A549 (cell line): ENCODE measurements around the gene ZNF574. TPM values are rescaled to one million over a fixed set of nuclear protein-coding genes. Genes with fewer than 3 reads are reported as not detected.
A peak's percentile ranks its signal among the peaks of the same experiment; 100 is the strongest.

ENCODE experiments used
- ATAC-seq, 2 experiments: fragments of 200-7000 bp in 1 of 2; fragments of >200 bp in 1 of 2; cut with Nextera tagmentation in 1 of 2; cut with Tn5 transposase in 1 of 2; 3 replicates each; pipeline versions ENCODE4 v1.8.0 to v1.9.1; 2018 to 2020; ENCODE audit warnings: mild to moderate bottlenecking in 1 of 2, moderate library complexity in 1 of 2
- CTCF ChIA-PET: fragments of 300-600 bp; sonication (Branson Sonifier 250); formaldehyde crosslinking; extraction: SDS; loops from one replicate; lab custom pipeline; 2021; ENCODE audit warnings: antibody characterized with exemption, inconsistent platforms; lab: Yijun Ruan, JAX
- POLR2A ChIA-PET: fragments of 350-600 bp; formaldehyde crosslinking; extraction: SDS; loops from one replicate; lab custom pipeline; 2021; ENCODE audit warnings: antibody characterized with exemption, inconsistent platforms; lab: Yijun Ruan, JAX
- DNase-seq, 2 experiments: peaks; one replicate each; pipeline versions ENCODE4 v3.0.0 to v3.0.0-alpha.2; 2011 to 2016; ENCODE audit warnings: low read depth in 1 of 2, low spot score in 1 of 2
- FAIRE-seq: peaks from 2 replicates; lab custom pipeline; 2011; peaks lifted over from hg19 to GRCh38; lab: Jason Lieb, UNC
- H3K27ac ChIP-seq, 2 experiments: fragments of >200 bp; sonication (Bioruptor Twin); formaldehyde crosslinking; 3 replicates each; pipeline ENCODE4 v1.5.1; 2016 to 2017
- H3K4me1 ChIP-seq: fragments of >200 bp; sonication (Bioruptor Twin); formaldehyde crosslinking; 3 replicates; pipeline ENCODE4 v1.6.1; 2016
- H3K4me2 ChIP-seq: fragments of >200 bp; sonication (Bioruptor Twin); formaldehyde crosslinking; 3 replicates; pipeline ENCODE4 v1.6.1; 2016
- H3K4me3 ChIP-seq: fragments of >200 bp; sonication (Bioruptor Twin); formaldehyde crosslinking; 3 replicates; pipeline ENCODE4 v1.5.1; 2016
- H3K9me3 ChIP-seq: fragments of >200 bp; sonication (Bioruptor Twin); formaldehyde crosslinking; 3 replicates; pipeline ENCODE4 v1.6.1; 2016
- CEBPB ChIP-seq, 2 experiments: fragments of >200 bp in 1 of 2; sonication (Bioruptor Twin) in 1 of 2; formaldehyde crosslinking in 1 of 2; IDR thresholded peaks; 2 replicates each; pipeline ENCODE4 v1.6.1; 2012 to 2016
- ESRRA ChIP-seq: fragments of 150-350 bp; IDR thresholded peaks from 2 replicates; pipeline ENCODE4 v1.6.1; 2014; ENCODE audit warnings: mild to moderate bottlenecking, low read length, borderline replicate concordance
- FOSB ChIP-seq: fragments of 250-450 bp; sonication (Bioruptor Pico); IDR thresholded peaks from 2 replicates; pipeline ENCODE4 v1.5.0; 2020; ENCODE audit warnings: mild to moderate bottlenecking, moderate library complexity
- FOSL2 ChIP-seq, 2 experiments: fragments of 450-650 bp in 1 of 2; fragments of >200 bp in 1 of 2; sonication (Bioruptor Twin) in 1 of 2; formaldehyde crosslinking; IDR thresholded peaks; 2 replicates each; pipeline versions ENCODE4 v1.5.0 to v1.6.1; 2016 to 2020; ENCODE audit warnings: mild to moderate bottlenecking in 1 of 2, moderate library complexity in 1 of 2
- FOXS1 ChIP-seq: fragments of 250-450 bp; sonication (Bioruptor Pico); IDR thresholded peaks from 2 replicates; pipeline ENCODE4 v1.5.0; 2020; ENCODE audit warnings: mild to moderate bottlenecking, moderate library complexity
- GATA3 ChIP-seq: IDR thresholded peaks from 2 replicates; pipeline ENCODE4 v1.6.1; 2012; ENCODE audit warnings: borderline replicate concordance
- HDAC2 ChIP-seq: fragments of 200-600 bp; sonication (generic); IDR thresholded peaks from 2 replicates; pipeline ENCODE4 v1.6.1; 2016
- HOXB5 ChIP-seq: fragments of 250-450 bp; sonication (Bioruptor Pico); IDR thresholded peaks from 2 replicates; pipeline ENCODE4 v1.5.0; 2020; ENCODE audit warnings: mild to moderate bottlenecking, moderate library complexity
- JUNB ChIP-seq: fragments of >200 bp; sonication (Bioruptor Twin); formaldehyde crosslinking; IDR thresholded peaks from 2 replicates; pipeline ENCODE4 v1.6.1; 2016
- KDM1A ChIP-seq: fragments of 200-600 bp; sonication (generic); IDR thresholded peaks from 2 replicates; pipeline ENCODE4 v1.6.1; 2016; ENCODE audit warnings: low read depth, mild to moderate bottlenecking
- KDM5A ChIP-seq: fragments of 200-600 bp; sonication (generic); IDR thresholded peaks from 2 replicates; pipeline ENCODE4 v1.6.1; 2016; ENCODE audit warnings: antibody characterized with exemption, mild to moderate bottlenecking
- MAFK ChIP-seq: fragments of 450-650 bp; IDR thresholded peaks from 2 replicates; pipeline ENCODE4 v1.6.1; 2014; ENCODE audit not compliant: partially characterized antibody
- MYC ChIP-seq: IDR thresholded peaks from 2 replicates; pipeline ENCODE4 v1.6.1; 2012; ENCODE audit warnings: mild to moderate bottlenecking, inconsistent platforms, low read length, improper control_type of control experiment, borderline replicate concordance
- NPAS2 ChIP-seq: fragments of 250-450 bp; sonication (Bioruptor Pico); IDR thresholded peaks from 2 replicates; pipeline ENCODE4 v1.8.0; 2022; ENCODE audit warnings: mild to moderate bottlenecking, moderate library complexity, borderline replicate concordance
- PHF8 ChIP-seq: fragments of 200-600 bp; sonication (generic); IDR thresholded peaks from 2 replicates; pipeline ENCODE4 v1.6.1; 2016; ENCODE audit warnings: low read depth, mild to moderate bottlenecking, antibody characterized with exemption, moderate library complexity, borderline replicate concordance
- RAD21 ChIP-seq, 2 experiments: fragments of >200 bp in 1 of 2; sonication (Bioruptor Twin) in 1 of 2; formaldehyde crosslinking in 1 of 2; IDR thresholded peaks in 1 of 2; conservative IDR thresholded peaks in 1 of 2; 2 replicates in 1 of 2; 3 replicates in 1 of 2; pipeline ENCODE4 v1.6.1; 2012 to 2018; ENCODE audit warnings: inconsistent platforms in 1 of 2
- RNF2 ChIP-seq: fragments of 200-600 bp; sonication (generic); IDR thresholded peaks from 2 replicates; pipeline ENCODE4 v1.6.1; 2016; ENCODE audit warnings: low read depth, mild to moderate bottlenecking, antibody characterized with exemption, moderate library complexity, borderline replicate concordance
- SMC3 ChIP-seq: fragments of >200 bp; sonication (Bioruptor Twin); formaldehyde crosslinking; IDR thresholded peaks from 3 replicates; pipeline ENCODE4 v1.6.1; 2018; ENCODE audit warnings: inconsistent platforms
- SREBF2 ChIP-seq: fragments of 450-650 bp; IDR thresholded peaks from 2 replicates; pipeline ENCODE4 v1.6.1; 2014; ENCODE audit warnings: mild to moderate bottlenecking, moderate library complexity
- TFCP2L1 ChIP-seq: fragments of 250-450 bp; sonication (Bioruptor Pico); IDR thresholded peaks from 2 replicates; pipeline ENCODE4 v1.5.0; 2021; ENCODE audit warnings: mild to moderate bottlenecking
- ZC3H11A ChIP-seq: fragments of 450-650 bp; IDR thresholded peaks from 2 replicates; pipeline ENCODE4 v1.6.1; 2014; ENCODE audit warnings: antibody characterized with exemption, mild to moderate bottlenecking
- ZFP36 ChIP-seq: fragments of 450-650 bp; IDR thresholded peaks from 2 replicates; pipeline ENCODE4 v1.6.1; 2014; ENCODE audit warnings: borderline replicate concordance; ENCODE audit not compliant: partially characterized antibody
- ZSCAN20 ChIP-seq: fragments of 250-450 bp; sonication (Bioruptor Pico); IDR thresholded peaks from 2 replicates; pipeline ENCODE4 v1.8.0; 2022; ENCODE audit warnings: mild to moderate bottlenecking, moderate library complexity
- WGBS: methylation state at CpG from one replicate; pipeline ENCODE4 v1.1.6; 2017; ENCODE audit errors: missing lambda C conversion rate; 5-methylcytosine and 5-hydroxymethylcytosine counted together
- polyA plus RNA-seq, 4 experiments: library from polyadenylated mRNA; depleted of rRNA in 3 of 4; stranded (reverse); fragments of >200 nt; fragmentation: RNase III in 1 of 4; extraction: RNeasy Plus Mini Kit Qiagen cat#74134 plus additional on column Dnase treatment in 1 of 4; gene quantifications; 2 replicates in 3 of 4; 3 replicates in 1 of 4; pipeline ENCODE4 v1.2.3, GENCODE V29; 2011 to 2017
- TF ChIP-seq, protein P1 (sequence below): fragments of >200 bp; sonication (Bioruptor Twin); formaldehyde crosslinking; IDR thresholded peaks from 3 replicates; pipeline ENCODE4 v1.5.1; 2016
- TF ChIP-seq, protein P2 (sequence below): fragments of 250-450 bp; sonication (Bioruptor Pico); IDR thresholded peaks from 2 replicates; pipeline ENCODE4 v1.5.0; 2020; ENCODE audit warnings: low read depth, mild to moderate bottlenecking, moderate library complexity
- TF ChIP-seq, protein P3 (sequence below): fragments of >200 bp; sonication (Bioruptor Twin); formaldehyde crosslinking; IDR thresholded peaks from 3 replicates; pipeline ENCODE4 v1.6.1; 2016
- TF ChIP-seq, protein P4 (sequence below): fragments of >200 bp; sonication (Bioruptor Twin); formaldehyde crosslinking; IDR thresholded peaks from 2 replicates; pipeline ENCODE4 v1.6.1; 2016

The ZNF574 gene
- polyA plus RNA-seq, 2 of the 4 experiments (the other 2 are of a cell fraction), result 11.3 to 21.8 TPM

DNA sequence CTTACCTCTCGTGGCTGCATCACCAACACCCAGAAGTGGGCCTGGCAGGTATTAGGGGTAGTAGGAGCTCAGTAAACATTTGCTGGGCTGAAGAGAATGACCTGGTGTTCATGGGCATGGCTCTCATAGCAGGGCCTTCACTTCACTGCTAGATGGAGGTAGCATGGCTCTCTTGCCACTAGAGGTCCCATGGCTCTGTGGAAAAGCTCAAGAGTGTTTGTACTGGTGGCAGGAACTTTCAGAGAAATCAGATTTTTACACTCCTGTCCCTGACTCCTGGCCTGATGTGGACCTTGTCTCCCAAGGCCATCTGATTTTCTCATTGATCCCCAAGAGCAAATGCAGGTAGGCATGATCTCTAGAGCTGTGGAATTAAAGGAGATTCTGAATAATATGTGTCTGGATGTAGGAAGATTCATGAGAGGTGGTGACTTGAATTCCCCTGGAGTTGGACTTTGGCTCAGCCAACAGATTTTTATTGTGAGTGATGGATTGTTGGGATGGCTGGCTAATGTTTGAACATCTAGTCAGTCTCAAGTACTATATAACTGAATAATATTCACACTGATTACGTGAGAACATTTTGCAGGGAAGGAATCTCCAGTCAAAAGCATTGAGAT is 5.7 kb downstream of the ZNF574 start:
- ChIA-PET CTCF (interaction anchor here (0.8 to 6.8 kb wide), 35 partner anchors 11 to 369 kb away, joined by 3 to 78 read pairs (median 5); partner anchors contain the start of gene POU2F2), POLR2A (interaction anchor here (0.5 to 0.7 kb wide), 2 partner anchors 62 to 896 kb away, joined by 3 to 4 read pairs; no protein-coding TSS in a partner anchor)
- ATAC-seq (peak; percentile 88 to 92), FAIRE-seq (peak; percentile 98), DNase-seq (peak; percentile 82 to 95)
- Histone ChIP-seq H3K27ac (no peak overlapping the region), H3K9me3 (no peaks in the 10 kb centered on the region), H3K4me1 (peaks cover 26% of the 10 kb centered on the region), H3K4me2 (peak overlapping the region; percentile 1; the same call in 1 of the 3 replicates), H3K4me3 (no peak overlapping the region)
- WGBS, result 74% methylated on average over 2 of the region's 2 CpGs
- 0 out of 2 replicates have a peak, but pooled peaks have one; percentile 43 for TF ChIP-seq TFCP2L1 (CRISPR knock-in tag)
- TF ChIP-seq KDM5A, result no peak
- no peak for TF ChIP-seq FOSB (CRISPR knock-in tag)
- TF ChIP-seq, protein P1, sequence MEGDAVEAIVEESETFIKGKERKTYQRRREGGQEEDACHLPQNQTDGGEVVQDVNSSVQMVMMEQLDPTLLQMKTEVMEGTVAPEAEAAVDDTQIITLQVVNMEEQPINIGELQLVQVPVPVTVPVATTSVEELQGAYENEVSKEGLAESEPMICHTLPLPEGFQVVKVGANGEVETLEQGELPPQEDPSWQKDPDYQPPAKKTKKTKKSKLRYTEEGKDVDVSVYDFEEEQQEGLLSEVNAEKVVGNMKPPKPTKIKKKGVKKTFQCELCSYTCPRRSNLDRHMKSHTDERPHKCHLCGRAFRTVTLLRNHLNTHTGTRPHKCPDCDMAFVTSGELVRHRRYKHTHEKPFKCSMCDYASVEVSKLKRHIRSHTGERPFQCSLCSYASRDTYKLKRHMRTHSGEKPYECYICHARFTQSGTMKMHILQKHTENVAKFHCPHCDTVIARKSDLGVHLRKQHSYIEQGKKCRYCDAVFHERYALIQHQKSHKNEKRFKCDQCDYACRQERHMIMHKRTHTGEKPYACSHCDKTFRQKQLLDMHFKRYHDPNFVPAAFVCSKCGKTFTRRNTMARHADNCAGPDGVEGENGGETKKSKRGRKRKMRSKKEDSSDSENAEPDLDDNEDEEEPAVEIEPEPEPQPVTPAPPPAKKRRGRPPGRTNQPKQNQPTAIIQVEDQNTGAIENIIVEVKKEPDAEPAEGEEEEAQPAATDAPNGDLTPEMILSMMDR, result peak; percentile 70
- no peak for TF ChIP-seq ZC3H11A
- TF ChIP-seq, protein P2, sequence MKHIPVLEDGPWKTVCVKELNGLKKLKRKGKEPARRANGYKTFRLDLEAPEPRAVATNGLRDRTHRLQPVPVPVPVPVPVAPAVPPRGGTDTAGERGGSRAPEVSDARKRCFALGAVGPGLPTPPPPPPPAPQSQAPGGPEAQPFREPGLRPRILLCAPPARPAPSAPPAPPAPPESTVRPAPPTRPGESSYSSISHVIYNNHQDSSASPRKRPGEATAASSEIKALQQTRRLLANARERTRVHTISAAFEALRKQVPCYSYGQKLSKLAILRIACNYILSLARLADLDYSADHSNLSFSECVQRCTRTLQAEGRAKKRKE (CRISPR knock-in tag), result no peak
- no peak for TF ChIP-seq FOXS1
- no peak for TF ChIP-seq PHF8
- no peak for TF ChIP-seq ZSCAN20 (CRISPR knock-in tag)
- TF ChIP-seq JUNB, result no peak
- TF ChIP-seq SMC3, result no peak
- TF ChIP-seq KDM1A, result no peak
- TF ChIP-seq HDAC2, result no peak
- peak; percentile 52 to 61; a peak in 3 of 5 replicates for TF ChIP-seq RAD21 (conservative IDR thresholded peaks at IDR 0.05 in 1 of 2, IDR thresholded peaks at IDR 0.05 in 1 of 2)

DNA sequence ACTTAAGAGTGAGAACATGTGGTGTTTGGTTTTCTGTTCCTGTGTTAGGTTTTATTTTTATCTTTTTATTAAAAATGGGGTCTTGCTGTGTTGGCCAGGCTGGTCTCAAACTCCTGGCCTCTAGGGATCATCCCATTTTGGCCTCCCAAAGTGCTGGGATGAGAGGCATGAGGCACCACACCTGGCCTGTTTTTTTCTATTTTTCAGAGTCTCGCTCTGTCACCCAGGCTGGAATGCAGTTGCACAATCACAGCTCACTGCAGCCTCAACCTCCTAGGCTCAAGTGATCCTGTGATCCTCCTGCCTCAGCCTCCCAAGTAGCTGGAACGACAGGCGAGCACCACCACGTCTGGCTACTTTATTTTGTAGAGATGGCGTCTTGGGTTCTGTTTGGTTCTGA is 7.6 kb downstream of the ZNF574 start:
- CTCF ChIA-PET, result interaction anchor here (0.6 to 2.5 kb wide), 10 partner anchors 10 to 254 kb away, joined by 3 to 13 read pairs (median 4); partner anchors contain the start of gene POU2F2
- FAIRE-seq (peak; percentile 98), DNase-seq (no peak), ATAC-seq (no peak)
- H3K4me3 ChIP-seq, result no peak overlapping the region
- POLR2A ChIA-PET, result no interaction called here
- no peak overlapping the region for H3K4me2 ChIP-seq
- no peaks in the 10 kb centered on the region for H3K9me3 ChIP-seq
- 93% methylated on average over 5 of the region's 5 CpGs for WGBS
- peaks cover 17% of the 10 kb centered on the region for H3K4me1 ChIP-seq
- TF ChIP-seq, protein P3, sequence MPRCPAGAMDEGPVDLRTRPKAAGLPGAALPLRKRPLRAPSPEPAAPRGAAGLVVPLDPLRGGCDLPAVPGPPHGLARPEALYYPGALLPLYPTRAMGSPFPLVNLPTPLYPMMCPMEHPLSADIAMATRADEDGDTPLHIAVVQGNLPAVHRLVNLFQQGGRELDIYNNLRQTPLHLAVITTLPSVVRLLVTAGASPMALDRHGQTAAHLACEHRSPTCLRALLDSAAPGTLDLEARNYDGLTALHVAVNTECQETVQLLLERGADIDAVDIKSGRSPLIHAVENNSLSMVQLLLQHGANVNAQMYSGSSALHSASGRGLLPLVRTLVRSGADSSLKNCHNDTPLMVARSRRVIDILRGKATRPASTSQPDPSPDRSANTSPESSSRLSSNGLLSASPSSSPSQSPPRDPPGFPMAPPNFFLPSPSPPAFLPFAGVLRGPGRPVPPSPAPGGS, result no peak
- TF ChIP-seq MYC, result no peak
- peak; percentile 53 to 87; a peak in 3 of 4 replicates for TF ChIP-seq CEBPB (IDR thresholded peaks at IDR 0.05)
- no peak for TF ChIP-seq MAFK
- no peak overlapping the region for H3K27ac ChIP-seq

DNA sequence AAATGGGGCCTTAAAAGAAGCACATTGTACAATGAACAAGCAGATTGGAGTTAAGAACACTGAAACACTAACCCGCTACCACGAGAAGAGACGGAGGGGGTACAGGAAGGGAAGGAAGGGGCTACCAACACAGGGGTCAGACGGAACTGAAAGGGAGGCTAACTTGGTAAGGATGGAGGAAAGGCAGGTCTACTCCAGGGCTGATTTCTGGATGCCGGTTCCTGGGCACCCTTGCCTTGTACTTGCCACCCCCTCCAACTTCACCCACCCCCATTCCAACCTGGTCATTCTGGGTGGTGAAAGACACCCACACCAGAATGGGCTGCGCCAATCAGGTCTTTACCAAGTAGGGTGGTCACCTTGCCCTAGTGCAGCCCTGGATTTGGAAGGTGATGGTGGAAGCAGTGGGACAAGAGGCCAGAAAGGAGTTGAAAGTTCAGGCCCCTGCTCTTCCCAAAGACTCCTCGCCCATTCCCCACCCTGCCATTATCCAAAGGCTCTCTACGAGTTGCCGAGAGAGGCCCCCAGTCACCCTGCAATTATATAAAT is 10.3 kb downstream of the ZNF574 start:
- ATAC-seq, result no peak
- no peak overlapping the region for H3K4me3 ChIP-seq
- no peak overlapping the region for H3K27ac ChIP-seq
- POLR2A ChIA-PET, result interaction anchor here (1.0 kb wide), 1 partner anchor 10 kb away, joined by 3 read pairs; the partner anchor contains the start of gene ZNF574
- no peaks in the 10 kb centered on the region for H3K9me3 ChIP-seq
- 94% methylated on average over 9 of the region's 9 CpGs for WGBS
- H3K4me1 ChIP-seq, result peaks cover 19% of the 10 kb centered on the region
- DNase-seq, result no peak
- CTCF ChIA-PET, result interaction anchor here (1.1 to 1.5 kb wide), 3 partner anchors 23 to 91 kb away, joined by 3 to 6 read pairs (median 5); no protein-coding TSS in a partner anchor
- no peak overlapping the region for H3K4me2 ChIP-seq
- FAIRE-seq, result no peak
- no peak for TF ChIP-seq SREBF2
- no peak for TF ChIP-seq FOSL2 (IDR thresholded peaks at IDR 0.05)
- no peak for TF ChIP-seq FOSL2 (CRISPR knock-in tag; IDR thresholded peaks at IDR 0.05)
- TF ChIP-seq HOXB5, result no peak
- no peak for TF ChIP-seq GATA3
- TF ChIP-seq RNF2, result no peak
- TF ChIP-seq NPAS2 (CRISPR knock-in tag), result no peak
- no peak for TF ChIP-seq MAFK
- no peak for TF ChIP-seq ZFP36
- no peak for TF ChIP-seq ESRRA
- TF ChIP-seq, protein P4, sequence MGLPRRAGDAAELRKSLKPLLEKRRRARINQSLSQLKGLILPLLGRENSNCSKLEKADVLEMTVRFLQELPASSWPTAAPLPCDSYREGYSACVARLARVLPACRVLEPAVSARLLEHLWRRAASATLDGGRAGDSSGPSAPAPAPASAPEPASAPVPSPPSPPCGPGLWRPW, result no peak
